Epithelial cell of esophagus (primary cell): ENCODE data around the gene OR8K5.
"Not testable (repeated sequence)": the region's sequence is repeated elsewhere in the genome, so short reads cannot be mapped to it uniquely, and the experiment has no call there.

Source experiments
- DNase-seq: peaks from one replicate; pipeline ENCODE4 v3.0.0; 2010; ENCODE audit warnings: low read depth
- H3K4me3 ChIP-seq: 2 replicates; pipeline ENCODE4 v1.5.1; 2011; ENCODE audit warnings: mild to moderate bottlenecking, low read length, control low read depth
- CTCF ChIP-seq: IDR thresholded peaks from 2 replicates; pipeline ENCODE4 v1.5.1; 2011; ENCODE audit warnings: low read depth, mild to moderate bottlenecking, low read length, control low read depth, inconsistent platforms; ENCODE audit not compliant: insufficient read depth; ENCODE audit errors: missing control alignments

OR8K5 gene

GRCh38 chr11:56172256-56172830 is 12.2 kb upstream of the OR8K5 start:
- no peak for TF ChIP-seq CTCF
- H3K4me3 ChIP-seq = no peak overlapping the region
- no peak for DNase-seq

DNA sequence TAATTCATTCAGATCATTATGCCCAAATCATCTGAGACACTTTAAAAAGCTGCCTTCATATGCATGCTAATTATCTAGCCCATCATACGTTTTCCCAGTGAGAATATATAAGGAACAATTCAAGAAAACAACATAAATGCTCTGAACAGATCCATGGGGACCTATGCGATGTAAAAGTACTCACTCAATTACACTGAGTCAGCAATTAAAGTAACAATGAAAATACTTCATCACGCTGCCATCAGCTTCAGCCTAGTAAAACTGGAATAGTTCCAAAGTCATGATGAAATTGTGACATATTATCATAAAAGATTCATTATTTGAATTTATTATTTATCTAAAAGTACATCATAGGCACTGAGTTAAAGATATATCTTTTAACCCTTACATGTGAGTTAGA is 3.7 kb upstream of the OR8K5 start:
- no peak for TF ChIP-seq CTCF
- DNase-seq = no peak
- H3K4me3 ChIP-seq = no peak overlapping the region

DNA sequence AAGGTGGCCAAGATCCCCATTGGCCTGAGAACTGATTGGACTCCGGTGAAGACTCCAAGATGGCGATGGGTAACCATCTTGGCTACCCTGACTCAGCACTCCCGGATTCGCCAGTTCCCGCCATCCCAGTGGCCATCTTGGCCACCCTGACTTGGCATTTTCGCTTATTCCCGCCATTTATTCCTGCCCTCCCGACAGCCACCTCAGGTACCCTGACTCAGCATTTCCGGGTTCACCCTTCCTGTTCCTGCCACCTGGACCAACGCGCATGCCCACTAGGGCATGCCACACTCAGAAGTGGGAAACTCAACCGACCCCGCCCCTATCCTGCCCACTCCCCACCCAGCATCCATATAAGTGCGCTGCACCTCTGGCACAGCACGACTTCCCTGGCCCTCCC is 7.8 kb downstream of the OR8K5 start:
- TF ChIP-seq CTCF = no peak
- H3K4me3 ChIP-seq = no peak overlapping the region
- DNase-seq = no peak

- no peak for DNase-seq
- H3K4me3 ChIP-seq = no peak overlapping the region
- TF ChIP-seq CTCF = no peak
Observed at GRCh38 chr11:56151376-56151775, 8.7 kb downstream of the OR8K5 start.

GRCh38 chr11:56143681-56144080 is 16.4 kb downstream of the OR8K5 start:
- not testable (repeated sequence) for H3K4me3 ChIP-seq, DNase-seq

DNA sequence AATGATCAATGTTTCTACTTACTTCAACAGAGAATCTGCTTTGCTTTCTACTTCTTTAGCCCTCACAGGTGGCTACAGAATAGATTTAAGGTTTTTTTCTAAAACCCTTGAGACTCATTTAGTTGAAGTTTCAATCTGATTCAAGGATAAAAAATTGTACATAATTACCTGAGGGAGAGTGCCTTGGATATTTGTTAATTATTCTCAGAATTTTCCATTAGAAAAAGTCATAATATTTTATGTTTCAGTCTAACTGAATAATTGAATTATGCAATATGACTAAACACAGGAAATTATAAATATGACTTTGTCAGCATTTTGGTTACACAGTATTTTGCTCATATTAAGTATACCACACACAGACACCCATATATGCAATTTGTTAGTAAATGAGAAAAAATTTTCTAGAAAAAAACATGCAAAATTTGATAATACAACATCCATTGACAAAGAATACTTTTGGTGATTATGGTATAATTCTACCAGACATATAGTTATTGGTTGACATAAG is 19.9 kb downstream of the OR8K5 start, which contains the start of gene OR8J3:
TSS of gene OR8J3 (minus strand) at position 51 of the 511 bp plus-strand sequence. CDS start 2,483 bp downstream, outside the sequence.
- DNase-seq = no peak
- no peak within 1 kb of the TSS for H3K4me3 ChIP-seq
- TF ChIP-seq CTCF = no peak

DNA sequence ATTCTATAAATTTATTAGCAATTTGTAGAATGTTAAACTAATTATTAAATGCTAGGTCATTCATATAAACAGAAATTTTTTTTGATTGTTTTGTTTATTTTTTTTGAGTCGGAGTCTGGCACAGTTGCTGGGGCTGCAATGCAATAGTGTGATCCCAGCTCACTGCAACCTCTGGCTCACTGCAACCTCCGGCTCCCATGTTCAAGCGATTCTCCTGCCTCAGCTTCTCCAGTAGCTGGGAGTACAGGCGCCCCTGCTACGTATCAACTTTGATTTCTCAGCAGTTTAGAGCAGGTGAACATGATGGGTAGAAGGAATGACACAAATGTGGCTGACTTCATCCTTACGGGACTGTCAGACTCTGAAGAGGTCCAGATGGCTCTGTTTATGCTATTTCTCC is 38.0 kb downstream of the OR8K5 start, which contains the start of gene OR8H3:
TSS of gene OR8H3 (plus strand) at position 301 of the 400 bp plus-strand sequence. CDS start at position 301, 0 bp downstream.
- no peak within 1 kb of the TSS for H3K4me3 ChIP-seq
- TF ChIP-seq CTCF = no peak
- no peak for DNase-seq
